ENCODE measurements around the gene CD93. TPM values are rescaled to one million over a fixed set of nuclear protein-coding genes. Genes with fewer than 3 reads are reported as not detected.

CD93 gene
- total RNA-seq, 1 donor from 2014 or later = 1.0 TPM

DNA sequence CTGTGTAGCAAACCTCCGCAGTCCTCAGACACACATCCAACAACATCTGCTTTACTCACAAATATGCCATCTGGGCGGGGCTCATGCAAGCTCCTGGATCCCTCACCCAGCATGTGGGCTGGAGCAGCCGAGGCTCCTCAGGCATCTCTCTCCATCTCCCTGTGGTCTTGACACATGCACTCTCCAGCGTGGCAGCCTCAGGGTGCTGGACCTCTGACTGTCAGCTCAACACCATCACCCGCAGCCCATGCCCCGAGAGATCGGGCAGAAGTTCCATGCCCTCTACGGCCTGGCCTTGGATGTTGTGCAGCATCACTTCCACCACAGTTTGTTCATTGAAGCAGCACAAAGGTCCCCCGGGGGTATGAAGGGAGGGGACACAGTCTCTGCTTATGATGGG lies 32.6 kb upstream of the CD93 start:
- TF ChIP-seq CTCF (IDR thresholded peaks at IDR 0.05; ENCODE audit: insufficient read depth, low read length, poor library complexity, severe bottlenecking) = no peak
- DNase-seq (ENCODE audit: low read depth) = no peak
- no peaks in the 10 kb centered on the region for H3K27me3 ChIP-seq (ENCODE audit: control insufficient read depth, insufficient read depth, low read length)
- no peaks in the 10 kb centered on the region for H3K36me3 ChIP-seq (ENCODE audit: control insufficient read depth, insufficient read depth, low read length)
- no peak overlapping the region for H3K4me3 ChIP-seq (ENCODE audit: low read depth, low read length)

DNA sequence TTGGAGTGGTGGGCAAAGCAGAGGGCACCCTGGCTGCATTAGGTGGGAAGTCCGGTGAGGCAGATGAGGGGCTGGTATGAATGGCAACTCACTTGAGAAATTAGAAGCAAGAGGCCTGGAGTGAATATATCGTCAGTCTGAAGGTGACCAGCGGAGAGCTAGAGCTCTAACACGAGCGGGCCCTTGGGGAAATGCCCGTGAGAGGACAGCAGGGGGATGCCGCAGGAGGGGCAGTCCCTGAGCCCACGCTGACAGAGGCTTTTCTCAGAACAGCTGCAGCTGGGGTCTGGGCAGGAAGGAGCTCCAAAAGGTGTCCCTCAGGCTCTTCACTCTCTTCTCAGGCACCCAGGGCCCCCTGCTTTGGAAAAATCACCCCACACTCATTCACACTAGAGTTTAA lies 32.0 kb upstream of the CD93 start:
- H3K27me3 ChIP-seq (ENCODE audit: control insufficient read depth, insufficient read depth, low read length) = no peaks in the 10 kb centered on the region
- no peak for TF ChIP-seq CTCF (IDR thresholded peaks at IDR 0.05; ENCODE audit: insufficient read depth, low read length, poor library complexity, severe bottlenecking)
- H3K4me3 ChIP-seq (ENCODE audit: low read depth, low read length) = no peak overlapping the region
- no peak for DNase-seq (ENCODE audit: low read depth)
- no peaks in the 10 kb centered on the region for H3K36me3 ChIP-seq (ENCODE audit: control insufficient read depth, insufficient read depth, low read length)

GRCh38 chr20:23117738-23118137 lies 31.6 kb upstream of the CD93 start:
- no peak for DNase-seq (ENCODE audit: low read depth)
- Histone ChIP-seq H3K4me3 (ENCODE audit: low read depth, low read length) (no peak overlapping the region), H3K36me3 (ENCODE audit: control insufficient read depth, insufficient read depth, low read length) (no peaks in the 10 kb centered on the region), H3K27me3 (ENCODE audit: control insufficient read depth, insufficient read depth, low read length) (no peaks in the 10 kb centered on the region)
- TF ChIP-seq CTCF (IDR thresholded peaks at IDR 0.05; ENCODE audit: insufficient read depth, low read length, poor library complexity, severe bottlenecking) = no peak

DNA sequence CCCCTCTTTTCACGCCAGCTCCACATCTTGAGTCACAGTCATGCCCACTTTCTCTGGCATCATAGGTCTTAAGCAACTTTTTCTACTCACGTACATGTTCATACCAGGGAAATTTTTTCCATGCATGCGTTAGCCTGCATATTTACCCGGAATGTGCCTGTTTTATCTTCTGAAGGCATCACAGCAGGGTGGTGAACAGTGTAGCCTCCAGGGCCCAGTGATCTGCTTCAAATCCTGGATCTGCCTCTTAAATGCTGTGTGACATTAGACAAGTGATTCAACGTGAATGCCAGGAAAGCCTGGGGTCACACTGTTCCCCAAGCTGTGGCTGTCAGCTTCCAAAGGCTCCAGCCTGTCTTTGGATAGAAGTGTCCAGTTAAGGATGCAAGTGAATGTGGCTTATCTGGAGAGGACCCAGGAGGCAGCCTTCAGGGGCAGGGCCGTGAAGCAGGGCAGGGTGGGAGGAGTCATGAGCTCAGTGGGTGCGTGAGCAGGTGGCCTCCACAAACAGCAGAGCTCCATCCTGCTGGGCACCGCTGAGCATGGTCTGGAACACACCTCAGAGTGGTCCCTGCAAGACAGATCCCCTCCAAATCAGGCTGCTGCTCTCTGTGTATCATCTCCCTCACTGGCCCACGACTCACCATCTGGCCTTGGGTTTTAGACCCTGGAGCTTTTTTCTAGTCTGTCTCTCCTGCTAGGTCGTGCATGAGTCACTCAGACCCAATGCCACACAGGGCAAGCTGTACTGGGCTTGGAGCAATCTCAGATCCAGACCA lies 30.4 kb upstream of the CD93 start:
- no peak for TF ChIP-seq CTCF (IDR thresholded peaks at IDR 0.05; ENCODE audit: insufficient read depth, low read length, poor library complexity, severe bottlenecking)
- Histone ChIP-seq H3K27me3 (ENCODE audit: control insufficient read depth, insufficient read depth, low read length) (no peaks in the 10 kb centered on the region), H3K36me3 (ENCODE audit: control insufficient read depth, insufficient read depth, low read length) (no peaks in the 10 kb centered on the region), H3K4me3 (ENCODE audit: low read depth, low read length) (no peak overlapping the region)
- no peak for DNase-seq (ENCODE audit: low read depth)

DNA sequence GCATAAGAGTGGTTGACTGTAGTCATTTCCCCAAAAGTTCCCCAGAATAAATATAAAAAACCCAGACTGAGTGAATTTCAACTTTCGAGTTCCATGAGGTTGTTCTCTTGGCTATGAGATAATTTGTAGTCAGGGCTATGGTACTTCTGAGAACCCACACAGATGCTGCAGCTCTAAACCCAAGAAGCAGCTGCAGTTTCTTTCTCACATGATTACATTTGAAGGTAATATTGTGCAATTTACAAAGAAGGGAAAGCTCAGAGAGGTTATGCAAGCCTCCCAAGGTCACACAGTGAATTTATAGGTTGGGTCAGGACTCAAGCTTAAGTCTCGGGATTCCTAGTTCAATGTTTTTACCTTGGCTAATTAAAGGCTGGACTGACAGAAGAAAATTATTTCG lies 29.7 kb upstream of the CD93 start:
- Histone ChIP-seq H3K4me3 (ENCODE audit: low read depth, low read length) (no peak overlapping the region), H3K36me3 (ENCODE audit: control insufficient read depth, insufficient read depth, low read length) (no peaks in the 10 kb centered on the region), H3K27me3 (ENCODE audit: control insufficient read depth, insufficient read depth, low read length) (no peaks in the 10 kb centered on the region)
- no peak for TF ChIP-seq CTCF (IDR thresholded peaks at IDR 0.05; ENCODE audit: insufficient read depth, low read length, poor library complexity, severe bottlenecking)
- no peak for DNase-seq (ENCODE audit: low read depth)
